DMS153 treated with DMSO at 0.1 percent for 48 hours (cell line): ENCODE data around the gene PMAIP1.

Experiments
- DNase-seq: peaks from one replicate; lab custom pipeline; 2025; ENCODE audit not compliant: unreplicated experiment; lab: John Stamatoyannopoulos, UW

PMAIP1 gene

DNA sequence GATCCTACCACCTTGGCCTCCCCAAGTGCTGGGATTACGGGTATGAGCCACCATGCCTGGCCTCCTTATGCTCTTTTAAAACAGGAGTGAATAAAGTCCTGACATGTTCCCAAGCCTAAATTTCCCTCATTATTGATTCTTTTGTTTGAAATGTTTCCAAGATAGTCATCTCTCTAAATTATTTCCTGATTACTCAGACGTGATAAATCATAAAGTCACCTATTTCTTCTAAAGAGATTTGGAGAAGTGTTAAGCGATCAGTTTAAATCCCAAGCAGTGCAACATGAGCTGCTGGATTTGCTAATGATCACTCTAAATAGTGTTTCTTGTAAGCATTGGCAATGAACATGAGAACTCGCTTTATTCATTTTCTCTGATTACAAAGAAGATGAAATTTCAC, 51.8 kb downstream of the PMAIP1 start:
- DNase-seq = no peak

DNA sequence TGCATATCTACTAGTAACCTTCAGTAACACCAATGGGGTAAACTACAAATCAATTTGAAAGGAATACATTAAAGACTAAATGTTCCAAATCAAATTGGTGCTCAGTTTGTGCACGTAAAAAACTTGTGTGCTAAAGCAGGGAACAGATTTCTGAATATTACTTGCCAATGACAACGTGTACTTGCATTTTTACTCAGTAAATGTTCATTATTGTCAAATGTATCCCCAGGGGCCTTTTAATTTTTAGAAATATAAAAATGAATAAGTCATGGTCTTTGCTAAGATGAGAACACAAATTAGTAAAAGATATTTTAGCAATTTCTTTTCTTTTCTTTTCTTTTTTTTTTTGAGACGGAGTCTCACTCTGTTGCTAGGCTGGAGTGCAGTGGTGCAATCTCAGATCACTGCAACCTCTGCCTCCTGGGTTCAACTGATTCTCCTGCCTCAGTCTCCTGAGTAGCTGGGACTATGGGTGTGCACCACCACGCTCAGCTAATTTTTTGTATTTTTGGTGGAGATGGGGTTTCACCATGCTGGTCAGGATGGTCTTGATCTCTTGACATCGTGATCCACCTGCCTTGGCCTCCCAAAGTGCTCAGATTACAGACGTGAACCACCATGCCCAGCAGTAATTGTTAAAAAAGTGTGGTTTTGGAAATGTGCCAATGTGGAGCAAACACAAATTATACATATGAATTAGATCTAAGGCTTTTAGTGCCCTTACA, 52.6 kb downstream of the PMAIP1 start:
- DNase-seq = no peak
